ENCODE measurements around the gene SLC25A39. TPM values are rescaled to one million over a fixed set of nuclear protein-coding genes. Genes with fewer than 3 reads are reported as not detected.
A peak's percentile ranks its signal among the peaks of the same experiment; 100 is the strongest.
"Not testable (repeated sequence)": the region's sequence is repeated elsewhere in the genome, so short reads cannot be mapped to it uniquely, and the experiment has no call there.

Gene SLC25A39
- total and polyA plus RNA-seq, 9 of the 15 experiments (the other 6 are each of a cell fraction or from before 2014, with no cell fraction given), result 4.8 to 267 (median 140) TPM

DNA sequence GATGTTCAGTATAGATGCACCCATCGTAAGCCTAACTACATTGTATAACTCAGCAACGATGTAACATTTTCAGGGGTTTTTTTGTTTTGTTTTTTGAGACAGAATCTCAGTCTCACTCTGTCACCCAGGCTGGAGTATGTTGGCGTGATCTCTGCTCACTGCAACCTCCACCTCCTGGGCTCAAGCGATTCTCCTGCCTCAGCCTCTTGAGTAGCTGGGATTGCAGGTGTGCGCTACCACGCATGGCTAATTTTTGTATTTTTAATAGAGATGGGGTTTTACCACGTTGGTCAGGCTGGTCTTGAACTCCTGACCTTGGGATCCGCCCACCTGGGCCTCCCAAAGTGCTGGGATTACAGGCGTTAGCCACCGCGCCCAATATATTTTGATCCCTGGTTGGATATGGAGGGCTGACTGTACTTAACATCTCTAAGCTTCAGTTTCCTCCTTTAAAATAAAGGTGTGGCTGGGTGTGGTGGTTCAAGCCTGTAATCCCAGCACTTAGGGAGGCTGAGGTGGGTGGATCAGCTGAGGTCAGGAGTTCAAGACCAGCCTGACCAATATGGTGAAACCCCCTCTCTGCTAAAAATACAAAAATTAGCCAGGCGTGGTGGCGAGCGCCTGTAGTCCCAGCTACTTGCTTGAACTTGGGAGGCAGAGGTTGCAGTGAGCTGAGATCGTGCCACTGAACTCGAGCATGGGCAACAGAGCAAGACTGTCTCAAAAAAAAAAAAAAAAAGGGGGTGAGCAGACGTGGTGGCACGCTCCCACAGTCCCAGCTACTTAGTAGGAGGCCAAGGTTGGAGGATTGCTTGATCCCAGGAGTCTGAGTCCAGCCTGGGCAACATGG lies 22.8 kb upstream of the SLC25A39 start:
- H3K27me3 ChIP-seq (ENCODE audit: control insufficient read depth in 2 of 2, insufficient read depth in 2 of 2, low read length in 2 of 2); H2AFZ ChIP-seq (ENCODE audit: low read depth, low read length); H3K4me2 ChIP-seq (ENCODE audit: insufficient read depth, low read length); H3K9me1 ChIP-seq (ENCODE audit: control insufficient read depth, insufficient read depth, low read length); DNase-seq (ENCODE audit: extremely low read depth in 1 of 4, low spot score in 3 of 4); BruUV-seq (replicated peaks); H3K36me3 ChIP-seq (ENCODE audit: control insufficient read depth, insufficient read depth, low read length); H3K9ac ChIP-seq (ENCODE audit: insufficient read depth in 1 of 2, low read depth in 2 of 2, low read length in 2 of 2); FAIRE-seq; H3K9me3 ChIP-seq (replicated peaks; ENCODE audit: control insufficient read depth, insufficient read depth, low read depth, low read length); H4K20me1 ChIP-seq (replicated peaks; ENCODE audit: control insufficient read depth, insufficient read depth, low read length); H3K4me3 ChIP-seq; H3K79me2 ChIP-seq (ENCODE audit: control insufficient read depth, insufficient read depth, low read length); H3K27ac ChIP-seq (ENCODE audit: extremely low read depth, low read depth, low read length); ATAC-seq; intact Hi-C loops (cut with micrococcal nuclease): not testable (repeated sequence)
- 0 out of 2 replicates have a peak, but pooled peaks have one; percentile 14 for TF ChIP-seq EGR1 (conservative IDR thresholded peaks at IDR 0.05)
- POLR2A ChIA-PET, result interaction anchor here (0.6 to 1.1 kb wide), 5 partner anchors 17 to 137 kb away, joined by 3 to 5 read pairs (median 3); no protein-coding TSS in a partner anchor
- in situ Hi-C loops (cut with MboI), result loop anchor here (25.0 kb wide), 1 partner anchor 410 kb away; the partner anchor contains the start of gene PPY
- 39% methylated on average over 18 of the region's 18 CpGs for WGBS (ENCODE audit: insufficient coverage, low coverage, missing lambda C conversion rate)
- peaks cover 4 to 52% of the 10 kb centered on the region in 2 experiments; a peak in 3 of 5 replicates for H3K4me1 ChIP-seq (replicated peaks in 1 of 2; ENCODE audit: control insufficient read depth in 2 of 2, insufficient read depth in 2 of 2, low read length in 2 of 2)
- CTCF ChIA-PET (ENCODE audit: low intra/inter-chr PET ratio), result interaction anchor here (3.5 kb wide), 1 partner anchor 137 kb away, joined by 36 read pairs; no protein-coding TSS in a partner anchor
